ENCODE results near the gene CTBP2.
"Not testable (repeated sequence)": the region's sequence is repeated elsewhere in the genome, so short reads cannot be mapped to it uniquely, and the experiment has no call there.

Gene CTBP2

DNA sequence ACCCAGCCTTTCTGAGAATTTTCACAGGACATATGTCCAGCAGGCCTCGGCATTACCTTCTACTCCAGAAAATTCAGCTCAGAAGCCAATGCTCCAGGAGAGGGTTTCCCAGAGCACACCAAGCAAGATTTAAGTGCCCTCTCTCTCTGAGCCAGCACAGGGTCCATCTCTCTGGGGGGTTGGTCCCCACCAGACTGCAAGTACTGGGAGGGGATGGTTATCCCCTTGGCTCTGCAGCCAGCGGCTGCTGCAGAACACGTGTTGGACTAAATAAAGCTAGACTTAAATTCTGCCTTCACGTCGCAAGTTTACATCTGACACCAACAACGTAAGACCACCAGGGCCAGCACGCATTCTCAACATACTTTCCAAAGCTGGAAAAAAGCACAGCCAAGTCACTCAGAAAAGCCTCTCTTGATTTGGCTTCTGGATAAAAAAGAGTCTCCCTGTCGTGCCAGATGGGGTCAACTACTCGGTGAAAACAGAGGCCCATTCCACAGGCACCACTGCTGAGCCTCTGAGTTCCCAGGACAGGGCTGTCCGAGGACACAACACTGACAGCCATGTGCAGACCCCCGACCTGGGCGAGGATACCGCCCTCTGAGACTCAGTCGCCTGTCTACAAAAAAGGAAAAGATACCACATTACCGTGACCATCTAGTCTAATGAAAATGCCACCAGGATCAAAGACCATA lies 77.3 kb downstream of the CTBP2 start:
- no peak for DNase-seq (ENCODE audit: low spot score)
- TF ChIP-seq, protein P1, sequence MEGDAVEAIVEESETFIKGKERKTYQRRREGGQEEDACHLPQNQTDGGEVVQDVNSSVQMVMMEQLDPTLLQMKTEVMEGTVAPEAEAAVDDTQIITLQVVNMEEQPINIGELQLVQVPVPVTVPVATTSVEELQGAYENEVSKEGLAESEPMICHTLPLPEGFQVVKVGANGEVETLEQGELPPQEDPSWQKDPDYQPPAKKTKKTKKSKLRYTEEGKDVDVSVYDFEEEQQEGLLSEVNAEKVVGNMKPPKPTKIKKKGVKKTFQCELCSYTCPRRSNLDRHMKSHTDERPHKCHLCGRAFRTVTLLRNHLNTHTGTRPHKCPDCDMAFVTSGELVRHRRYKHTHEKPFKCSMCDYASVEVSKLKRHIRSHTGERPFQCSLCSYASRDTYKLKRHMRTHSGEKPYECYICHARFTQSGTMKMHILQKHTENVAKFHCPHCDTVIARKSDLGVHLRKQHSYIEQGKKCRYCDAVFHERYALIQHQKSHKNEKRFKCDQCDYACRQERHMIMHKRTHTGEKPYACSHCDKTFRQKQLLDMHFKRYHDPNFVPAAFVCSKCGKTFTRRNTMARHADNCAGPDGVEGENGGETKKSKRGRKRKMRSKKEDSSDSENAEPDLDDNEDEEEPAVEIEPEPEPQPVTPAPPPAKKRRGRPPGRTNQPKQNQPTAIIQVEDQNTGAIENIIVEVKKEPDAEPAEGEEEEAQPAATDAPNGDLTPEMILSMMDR (IDR thresholded peaks at IDR 0.05; ENCODE audit: extremely low read depth, missing control alignments): no peak

DNA sequence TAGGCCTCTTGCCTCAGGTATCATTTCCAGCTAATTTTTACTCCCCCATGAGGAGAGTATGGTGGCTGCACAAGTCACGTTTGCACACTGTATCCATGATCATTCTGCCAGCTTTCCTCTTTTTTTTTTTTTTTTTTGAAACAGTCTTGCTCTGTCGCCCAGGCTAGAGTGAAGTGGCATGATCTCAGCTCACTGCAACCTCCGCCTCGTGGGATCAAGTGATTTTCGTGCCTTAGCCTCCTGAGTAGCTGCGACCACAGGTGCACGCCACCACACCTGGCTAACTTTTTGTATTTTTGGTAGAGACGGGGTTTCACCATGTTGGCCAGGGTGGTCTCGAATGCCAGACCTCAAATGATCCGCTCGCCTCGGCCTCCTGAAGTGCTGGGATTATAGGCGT lies 77.9 kb downstream of the CTBP2 start:
- not testable (repeated sequence) for DNase-seq (ENCODE audit: low spot score)

DNA sequence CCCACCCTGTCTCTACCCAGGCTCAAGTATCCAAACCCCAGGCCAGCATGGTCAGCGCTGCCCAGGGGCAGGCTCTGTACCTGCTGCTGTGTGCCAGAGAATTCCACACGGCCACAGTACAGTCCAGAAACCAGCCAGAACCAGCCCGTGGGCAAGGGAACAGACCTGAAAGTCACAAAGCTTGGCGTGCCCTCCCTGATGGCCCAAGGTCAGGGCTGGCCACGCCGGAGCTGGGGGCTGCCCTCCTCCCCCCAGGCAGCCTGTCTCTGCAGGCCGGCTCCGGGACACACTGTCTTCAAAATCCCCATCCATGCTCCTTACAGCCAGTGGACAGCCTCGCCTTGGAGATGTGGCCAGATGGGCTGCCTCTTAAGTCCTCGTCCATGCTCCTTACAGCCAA lies 78.4 kb downstream of the CTBP2 start:
- DNase-seq (ENCODE audit: low spot score): no peak
- TF ChIP-seq, protein P1 (IDR thresholded peaks at IDR 0.05; ENCODE audit: extremely low read depth, missing control alignments): no peak

DNA sequence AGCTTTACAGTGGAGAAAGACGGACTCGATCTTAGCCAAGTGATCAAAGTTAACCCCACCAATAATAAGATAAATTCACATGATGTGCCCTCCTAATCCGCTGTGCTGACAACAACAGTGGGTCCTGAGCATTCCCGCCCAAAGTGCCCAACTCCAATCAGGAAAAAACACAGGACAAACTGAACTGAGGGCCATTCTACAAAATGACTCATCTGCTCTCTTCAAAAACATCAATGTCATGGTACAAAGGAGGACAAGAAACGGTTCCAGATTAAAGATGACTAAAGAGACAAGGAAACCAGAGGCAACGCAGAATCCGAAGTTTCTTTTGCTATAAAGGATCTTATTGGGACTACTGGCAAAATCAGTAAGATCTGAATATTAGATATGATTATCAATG lies 79.4 kb downstream of the CTBP2 start:
- TF ChIP-seq, protein P1 (IDR thresholded peaks at IDR 0.05; ENCODE audit: extremely low read depth, missing control alignments): no peak

DNA sequence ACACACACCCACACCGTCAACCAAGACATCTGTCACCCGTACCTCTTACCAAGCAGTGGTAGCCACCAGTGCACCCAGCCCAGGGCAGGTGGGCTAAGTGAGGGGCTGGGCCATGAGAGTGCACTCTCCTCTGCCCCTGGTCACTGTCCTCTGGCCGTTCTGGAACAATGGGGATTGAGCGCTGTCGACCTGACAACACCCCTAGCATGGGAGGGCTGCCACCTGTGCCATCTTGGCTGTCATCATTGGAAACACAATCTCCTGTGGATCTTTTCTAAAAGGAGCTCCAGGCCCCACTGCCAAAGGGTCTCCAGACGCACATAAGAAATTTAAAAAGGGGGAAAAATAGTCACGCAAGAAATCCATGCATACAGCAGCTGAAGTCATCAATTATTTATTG lies 80.1 kb downstream of the CTBP2 start:
- TF ChIP-seq, protein P1 (IDR thresholded peaks at IDR 0.05; ENCODE audit: extremely low read depth, missing control alignments): no peak
- DNase-seq (ENCODE audit: low spot score): no peak

More for the DNA sequence above, 79.4 kb downstream of the CTBP2 start:
- no peak for DNase-seq (ENCODE audit: low spot score)

DNA sequence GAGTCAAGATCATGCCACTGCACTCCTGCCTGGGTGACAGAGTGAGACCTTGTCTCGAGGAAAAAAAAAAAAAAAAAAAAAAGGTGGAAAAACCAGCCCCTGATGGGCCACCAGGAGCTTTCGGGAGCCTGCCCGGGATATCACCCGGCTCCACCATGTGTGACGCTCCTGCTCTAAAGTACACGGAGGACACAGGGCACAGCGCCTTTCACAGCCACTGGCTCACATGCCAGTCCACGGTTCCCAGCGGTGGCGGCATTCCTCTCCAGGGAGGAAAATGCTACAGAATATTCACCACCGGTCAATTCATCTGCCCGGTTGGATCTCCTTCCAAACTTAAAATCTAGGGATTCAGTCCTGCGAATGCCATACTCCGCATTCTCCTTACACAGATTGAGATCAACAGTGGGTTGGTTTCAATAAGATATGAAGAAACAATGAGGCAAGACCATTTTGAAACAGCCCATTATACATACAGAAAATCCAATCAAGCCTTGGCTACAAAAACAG lies 81.2 kb downstream of the CTBP2 start:
- TF ChIP-seq, protein P1 (IDR thresholded peaks at IDR 0.05; ENCODE audit: extremely low read depth, missing control alignments): no peak
- DNase-seq (ENCODE audit: low spot score): no peak

DNA sequence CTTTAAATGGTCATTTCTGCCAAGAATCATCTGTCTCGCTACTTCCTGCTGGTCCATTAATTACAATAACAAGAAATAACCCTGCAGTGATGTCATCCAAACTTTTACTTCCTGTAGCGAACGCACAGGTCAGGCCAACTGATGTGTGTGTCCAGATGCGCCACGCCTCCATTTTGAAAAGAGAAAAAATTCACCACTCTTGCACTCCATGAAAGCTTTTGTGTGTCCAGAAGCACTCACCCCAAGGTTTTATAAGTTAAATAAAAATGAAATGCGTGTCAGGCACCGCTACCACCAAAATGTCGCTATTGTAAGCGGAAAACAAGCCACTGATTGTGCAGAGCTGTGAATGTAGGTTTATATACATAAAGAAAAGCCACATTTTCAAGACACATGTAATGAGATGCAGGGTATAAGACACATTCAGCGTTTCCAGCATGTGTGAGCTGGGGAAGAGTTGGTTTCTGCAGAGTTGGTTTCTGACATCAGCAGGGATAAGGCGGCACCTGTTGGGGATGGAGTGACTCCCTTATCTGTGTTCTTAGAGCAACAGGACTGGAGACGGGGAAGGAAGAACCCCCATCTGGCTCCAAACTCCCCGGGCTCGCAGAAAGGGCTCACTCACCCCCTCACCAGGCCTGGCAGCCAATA lies 83.3 kb downstream of the CTBP2 start:
- TF ChIP-seq, protein P1 (IDR thresholded peaks at IDR 0.05; ENCODE audit: extremely low read depth, missing control alignments): no peak
- DNase-seq (ENCODE audit: low spot score): no peak

All from GM20000 (cell line).